ENCODE data around the gene RERG.

The RERG gene

DNA sequence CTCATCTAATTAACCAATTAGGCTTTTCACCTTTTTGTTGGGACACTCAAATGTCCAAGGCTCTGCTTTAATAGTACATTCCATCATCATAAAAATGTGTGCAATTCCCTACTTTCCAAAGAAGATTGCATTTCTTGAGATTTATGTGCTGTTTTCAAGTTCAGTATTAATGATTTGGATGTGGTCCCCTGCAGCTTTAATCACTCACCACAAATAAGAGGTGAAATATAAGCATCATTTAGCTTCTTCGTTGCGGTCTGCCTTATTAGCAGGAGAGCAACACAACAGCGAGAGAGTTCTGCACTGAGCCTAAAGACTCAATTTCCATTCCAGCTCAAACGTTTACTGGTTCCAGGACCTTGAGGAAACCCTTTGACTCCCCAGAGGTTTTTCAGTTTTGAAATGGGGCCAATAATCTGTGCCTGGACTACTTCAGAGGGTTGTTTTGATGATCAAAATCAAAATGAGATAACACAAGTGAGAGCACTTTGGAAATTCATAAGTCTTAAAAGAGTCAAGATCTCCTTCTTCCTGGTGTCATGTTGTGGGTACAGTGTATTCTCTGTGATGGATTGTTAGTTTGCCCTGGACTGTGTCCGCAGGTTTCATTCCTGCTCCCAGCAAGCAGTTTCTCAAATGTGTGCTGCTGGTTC is 53.1 kb downstream of the RERG start:
- Histone ChIP-seq H3K4me3 (ENCODE audit: low read length in 2 of 2) (peak overlapping the region in 1 of 2 donors; percentile 36), H3K27me3 (ENCODE audit: control insufficient read depth in 1 of 2, insufficient read depth in 2 of 2, low read length in 2 of 2) (no peaks in the 10 kb centered on the region), H3K4me1 (ENCODE audit: control insufficient read depth, insufficient read depth, low read length) (peaks cover 41% of the 10 kb centered on the region), H3K36me3 (ENCODE audit: control insufficient read depth in 2 of 2, insufficient read depth in 2 of 2, low read length in 2 of 2) (no peaks in the 10 kb centered on the region), H3K27ac (ENCODE audit: low read length) (peak overlapping the region; percentile 46), H3K9me3 (ENCODE audit: control insufficient read depth in 2 of 2, low read length in 2 of 2) (no peaks in the 10 kb centered on the region), H3K9ac (ENCODE audit: low read length in 2 of 2) (no peak overlapping the region)

DNA sequence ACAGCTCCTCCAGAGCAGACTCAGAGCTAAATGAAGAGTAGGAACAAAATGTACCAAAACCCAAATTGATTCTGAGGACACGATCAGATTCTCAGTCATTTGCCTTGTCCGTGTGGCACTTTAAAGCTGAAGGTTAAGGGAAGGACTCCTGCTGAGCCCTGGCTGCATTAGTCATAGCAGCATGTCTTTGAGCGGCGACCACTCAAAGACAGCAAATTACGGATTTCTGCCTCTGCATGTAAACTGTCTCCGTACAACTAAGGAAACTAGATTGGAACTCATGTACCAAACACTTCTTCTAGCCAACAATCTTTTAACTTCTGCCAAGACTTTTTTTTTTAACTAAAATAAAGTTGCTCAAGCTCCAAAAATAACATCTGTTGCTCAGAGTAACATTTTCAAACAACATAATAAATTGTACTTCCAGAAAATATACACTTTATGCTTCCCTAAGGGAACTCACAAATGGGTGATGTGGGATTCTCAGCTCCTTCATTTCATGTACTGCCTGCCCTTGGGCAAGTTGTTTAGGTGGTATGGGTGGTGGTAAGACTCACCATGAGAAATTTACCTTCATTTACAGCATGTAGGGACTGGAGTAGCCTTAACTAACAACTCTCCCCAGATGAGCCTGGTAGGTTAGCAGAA is 56.1 kb downstream of the RERG start:
- no peaks in the 10 kb centered on the region for H3K36me3 ChIP-seq (ENCODE audit: control insufficient read depth in 2 of 2, insufficient read depth in 2 of 2, low read length in 2 of 2)
- peaks cover 43% of the 10 kb centered on the region for H3K4me1 ChIP-seq (ENCODE audit: control insufficient read depth, insufficient read depth, low read length)
- peak overlapping the region; percentile 8 to 22 for H3K9ac ChIP-seq (ENCODE audit: low read length in 2 of 2)
- no peaks in the 10 kb centered on the region for H3K9me3 ChIP-seq (ENCODE audit: control insufficient read depth in 2 of 2, low read length in 2 of 2)
- peak overlapping the region; percentile 89 for H3K27ac ChIP-seq (ENCODE audit: low read length)
- H3K27me3 ChIP-seq (ENCODE audit: control insufficient read depth in 1 of 2, insufficient read depth in 2 of 2, low read length in 2 of 2) = no peaks in the 10 kb centered on the region
- peak overlapping the region; percentile 37 to 50 for H3K4me3 ChIP-seq (ENCODE audit: low read length in 2 of 2)

DNA sequence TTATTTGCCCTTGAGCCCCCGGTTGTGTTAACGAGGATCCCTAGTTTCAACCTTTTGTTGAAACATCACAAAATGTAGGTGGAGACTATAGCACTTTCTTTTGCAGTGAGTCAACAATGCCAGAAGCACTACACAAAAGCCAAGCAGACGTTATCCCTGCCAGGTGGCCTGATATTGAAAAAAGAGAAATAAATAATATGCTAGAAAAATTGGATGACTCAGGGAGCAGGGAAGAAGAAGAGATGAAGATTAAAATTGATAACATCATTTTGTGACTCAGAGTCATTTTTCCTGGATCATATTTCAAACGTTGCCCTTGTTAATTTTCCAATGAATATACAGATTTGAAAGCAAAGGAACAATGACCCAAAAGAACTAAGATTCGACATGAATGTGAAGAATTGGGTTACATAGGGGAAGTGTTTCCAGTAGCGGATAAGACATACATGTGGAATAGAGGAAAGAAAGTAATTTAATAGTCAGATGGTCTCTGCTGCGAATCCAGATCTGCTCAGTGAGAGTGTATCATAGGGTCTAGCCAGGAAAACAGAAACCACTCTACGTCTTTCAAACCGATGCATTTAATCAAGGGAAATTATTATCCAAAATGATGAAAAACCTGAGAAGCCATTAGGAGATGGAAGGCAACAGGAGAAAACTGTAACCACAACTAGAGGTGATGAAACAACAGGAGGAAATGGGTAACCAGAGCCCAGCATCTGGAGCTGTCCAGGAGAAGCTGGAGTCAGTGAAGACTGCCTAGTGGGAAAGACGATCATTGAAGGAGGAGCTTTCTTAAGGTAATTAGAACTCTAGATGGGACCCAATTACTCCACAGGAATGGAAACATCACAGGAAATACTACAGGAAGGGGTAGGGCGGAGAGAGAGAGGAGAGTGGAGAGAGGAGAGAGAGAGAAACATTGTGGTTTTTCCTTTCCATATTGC is 57.9 kb downstream of the RERG start:
- peak overlapping the region; percentile 89 for H3K27ac ChIP-seq (ENCODE audit: low read length)
- H3K27me3 ChIP-seq (ENCODE audit: control insufficient read depth in 1 of 2, insufficient read depth in 2 of 2, low read length in 2 of 2) = no peaks in the 10 kb centered on the region
- H3K9ac ChIP-seq (ENCODE audit: low read length in 2 of 2) = peak overlapping the region; percentile 4 to 13
- no peaks in the 10 kb centered on the region for H3K36me3 ChIP-seq (ENCODE audit: control insufficient read depth in 2 of 2, insufficient read depth in 2 of 2, low read length in 2 of 2)
- no peaks in the 10 kb centered on the region for H3K9me3 ChIP-seq (ENCODE audit: control insufficient read depth in 2 of 2, low read length in 2 of 2)
- peaks cover 43% of the 10 kb centered on the region for H3K4me1 ChIP-seq (ENCODE audit: control insufficient read depth, insufficient read depth, low read length)
- H3K4me3 ChIP-seq (ENCODE audit: low read length in 2 of 2) = no peak overlapping the region

DNA sequence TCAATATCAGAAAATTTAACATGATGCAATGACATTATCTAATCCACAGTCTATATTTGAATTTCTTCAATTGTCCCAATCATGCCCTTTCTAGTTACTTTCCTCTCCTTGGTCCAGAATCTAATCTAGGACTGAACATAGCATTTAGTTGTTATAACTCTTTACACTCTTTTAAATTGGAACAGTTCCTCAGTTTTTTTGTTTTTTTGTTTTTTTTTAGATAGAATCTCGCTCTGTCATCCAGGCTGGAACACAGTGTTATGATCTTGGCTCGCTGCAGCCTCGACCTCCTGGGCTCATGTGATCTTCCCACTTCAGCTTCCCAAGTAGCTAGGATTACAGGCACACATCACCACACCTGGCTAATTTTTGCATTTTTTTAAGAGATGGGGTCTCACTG is 63.1 kb downstream of the RERG start:
- Histone ChIP-seq H3K27ac (ENCODE audit: low read length) (no peak overlapping the region), H3K4me1 (ENCODE audit: control insufficient read depth, insufficient read depth, low read length) (peaks cover 27% of the 10 kb centered on the region), H3K4me3 (ENCODE audit: low read length in 2 of 2) (no peak overlapping the region), H3K27me3 (ENCODE audit: control insufficient read depth in 1 of 2, insufficient read depth in 2 of 2, low read length in 2 of 2) (no peaks in the 10 kb centered on the region), H3K36me3 (ENCODE audit: control insufficient read depth in 2 of 2, insufficient read depth in 2 of 2, low read length in 2 of 2) (no peaks in the 10 kb centered on the region), H3K9ac (ENCODE audit: low read length in 2 of 2) (no peak overlapping the region), H3K9me3 (ENCODE audit: control insufficient read depth in 2 of 2, low read length in 2 of 2) (no peaks in the 10 kb centered on the region)

DNA sequence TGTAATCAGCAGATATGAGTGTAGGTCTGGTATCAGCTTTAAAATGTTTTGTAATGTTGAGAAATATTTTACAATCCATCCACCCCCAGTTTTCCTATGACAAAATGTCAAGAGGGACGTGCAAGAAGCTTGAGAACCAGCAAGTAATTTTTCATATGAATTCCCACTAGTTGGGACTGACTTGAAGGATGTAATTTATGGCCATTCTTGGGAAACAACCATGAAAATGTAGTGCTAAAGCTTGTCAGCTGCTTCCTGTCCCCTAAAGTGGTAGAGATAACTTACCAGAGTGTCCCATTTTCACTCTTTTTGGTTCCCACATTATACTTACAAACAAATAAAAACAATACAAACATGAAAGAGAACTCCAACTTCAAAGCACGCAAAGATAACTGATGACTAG is 63.9 kb downstream of the RERG start:
- H3K36me3 ChIP-seq (ENCODE audit: control insufficient read depth in 2 of 2, insufficient read depth in 2 of 2, low read length in 2 of 2) = no peaks in the 10 kb centered on the region
- H3K9me3 ChIP-seq (ENCODE audit: control insufficient read depth in 2 of 2, low read length in 2 of 2) = no peaks in the 10 kb centered on the region
- peak overlapping the region in 1 of 2 donors; percentile 9 for H3K4me3 ChIP-seq (ENCODE audit: low read length in 2 of 2)
- peak overlapping the region; percentile 37 for H3K27ac ChIP-seq (ENCODE audit: low read length)
- H3K9ac ChIP-seq (ENCODE audit: low read length in 2 of 2) = no peak overlapping the region
- peaks cover 23% of the 10 kb centered on the region for H3K4me1 ChIP-seq (ENCODE audit: control insufficient read depth, insufficient read depth, low read length)
- H3K27me3 ChIP-seq (ENCODE audit: control insufficient read depth in 1 of 2, insufficient read depth in 2 of 2, low read length in 2 of 2) = no peaks in the 10 kb centered on the region

DNA sequence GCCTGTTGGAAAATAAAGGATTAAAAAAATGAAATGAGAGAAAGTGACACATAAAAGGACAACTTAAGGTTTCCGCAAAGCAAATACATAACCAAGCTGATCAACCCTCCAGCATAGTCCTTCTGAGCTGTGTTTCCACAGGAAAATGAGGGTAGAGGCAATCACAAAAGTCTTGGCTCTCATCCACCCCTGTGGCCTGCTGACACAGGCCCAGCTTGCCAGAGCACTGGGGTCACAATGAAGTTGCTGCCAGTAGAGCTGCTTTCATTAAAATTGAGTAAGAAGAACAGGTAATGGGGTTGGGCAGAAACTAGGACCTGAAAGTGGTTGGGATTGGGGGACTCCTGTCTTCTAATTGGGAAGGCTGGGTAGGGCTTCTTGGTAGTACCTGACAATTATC is 65.9 kb downstream of the RERG start:
- peak overlapping the region; percentile 24 for H3K27ac ChIP-seq (ENCODE audit: low read length)
- no peak overlapping the region for H3K4me3 ChIP-seq (ENCODE audit: low read length in 2 of 2)
- H3K4me1 ChIP-seq (ENCODE audit: control insufficient read depth, insufficient read depth, low read length) = peaks cover 31% of the 10 kb centered on the region
- H3K36me3 ChIP-seq (ENCODE audit: control insufficient read depth in 2 of 2, insufficient read depth in 2 of 2, low read length in 2 of 2) = no peaks in the 10 kb centered on the region
- no peaks in the 10 kb centered on the region for H3K27me3 ChIP-seq (ENCODE audit: control insufficient read depth in 1 of 2, insufficient read depth in 2 of 2, low read length in 2 of 2)
- no peaks in the 10 kb centered on the region for H3K9me3 ChIP-seq (ENCODE audit: control insufficient read depth in 2 of 2, low read length in 2 of 2)
- no peak overlapping the region for H3K9ac ChIP-seq (ENCODE audit: low read length in 2 of 2)

DNA sequence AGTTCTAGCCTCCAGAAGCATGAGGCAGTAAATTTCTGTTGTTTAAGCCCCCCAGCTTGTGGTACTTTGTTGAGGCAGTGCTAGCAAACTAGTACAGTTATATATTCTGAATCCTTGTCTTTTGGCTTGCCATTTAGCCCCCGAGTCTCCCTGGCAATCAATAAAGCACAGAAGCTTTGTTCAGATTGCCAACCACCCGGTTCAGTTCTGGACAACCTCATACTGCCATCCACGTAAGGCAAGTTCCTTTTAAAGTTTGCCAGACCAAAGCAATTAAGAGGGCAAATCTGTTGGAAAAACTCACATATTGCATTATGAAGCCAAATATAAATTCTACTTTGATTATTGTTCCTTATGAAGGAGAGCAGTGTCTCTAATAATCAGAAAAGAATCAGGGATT is 67.1 kb downstream of the RERG start:
- H3K4me3 ChIP-seq (ENCODE audit: low read length in 2 of 2) = peak overlapping the region; percentile 10 to 44
- peaks cover 31% of the 10 kb centered on the region for H3K4me1 ChIP-seq (ENCODE audit: control insufficient read depth, insufficient read depth, low read length)
- H3K27me3 ChIP-seq (ENCODE audit: control insufficient read depth in 1 of 2, insufficient read depth in 2 of 2, low read length in 2 of 2) = no peaks in the 10 kb centered on the region
- H3K27ac ChIP-seq (ENCODE audit: low read length) = peak overlapping the region; percentile 78
- peak overlapping the region in 1 of 2 donors; percentile 2 for H3K9ac ChIP-seq (ENCODE audit: low read length in 2 of 2)
- no peaks in the 10 kb centered on the region for H3K9me3 ChIP-seq (ENCODE audit: control insufficient read depth in 2 of 2, low read length in 2 of 2)
- no peaks in the 10 kb centered on the region for H3K36me3 ChIP-seq (ENCODE audit: control insufficient read depth in 2 of 2, insufficient read depth in 2 of 2, low read length in 2 of 2)

DNA sequence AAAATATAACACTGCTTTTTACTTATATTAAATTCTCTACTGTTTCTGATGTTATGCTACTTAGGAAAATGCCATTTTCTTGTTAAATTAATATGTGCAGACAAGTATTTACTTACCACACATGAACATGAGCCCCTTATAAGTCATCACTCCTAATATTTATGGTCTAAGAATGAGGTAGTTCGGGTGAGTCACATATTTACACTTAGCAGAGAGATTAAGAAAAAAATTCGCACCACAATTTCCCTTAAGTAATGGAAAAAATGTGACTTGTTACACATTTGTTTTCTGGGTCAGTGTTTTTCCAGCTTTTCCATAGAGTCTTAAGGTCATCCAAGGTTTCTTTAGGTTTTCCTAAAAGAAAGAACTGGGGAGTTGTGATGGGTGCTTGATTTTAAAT is 68.3 kb downstream of the RERG start:
- H3K27me3 ChIP-seq (ENCODE audit: control insufficient read depth in 1 of 2, insufficient read depth in 2 of 2, low read length in 2 of 2) = no peaks in the 10 kb centered on the region
- peak overlapping the region; percentile 78 for H3K27ac ChIP-seq (ENCODE audit: low read length)
- H3K9ac ChIP-seq (ENCODE audit: low read length in 2 of 2) = no peak overlapping the region
- no peaks in the 10 kb centered on the region for H3K9me3 ChIP-seq (ENCODE audit: control insufficient read depth in 2 of 2, low read length in 2 of 2)
- no peaks in the 10 kb centered on the region for H3K36me3 ChIP-seq (ENCODE audit: control insufficient read depth in 2 of 2, insufficient read depth in 2 of 2, low read length in 2 of 2)
- no peak overlapping the region for H3K4me3 ChIP-seq (ENCODE audit: low read length in 2 of 2)
- peaks cover 33% of the 10 kb centered on the region for H3K4me1 ChIP-seq (ENCODE audit: control insufficient read depth, insufficient read depth, low read length)

DNA sequence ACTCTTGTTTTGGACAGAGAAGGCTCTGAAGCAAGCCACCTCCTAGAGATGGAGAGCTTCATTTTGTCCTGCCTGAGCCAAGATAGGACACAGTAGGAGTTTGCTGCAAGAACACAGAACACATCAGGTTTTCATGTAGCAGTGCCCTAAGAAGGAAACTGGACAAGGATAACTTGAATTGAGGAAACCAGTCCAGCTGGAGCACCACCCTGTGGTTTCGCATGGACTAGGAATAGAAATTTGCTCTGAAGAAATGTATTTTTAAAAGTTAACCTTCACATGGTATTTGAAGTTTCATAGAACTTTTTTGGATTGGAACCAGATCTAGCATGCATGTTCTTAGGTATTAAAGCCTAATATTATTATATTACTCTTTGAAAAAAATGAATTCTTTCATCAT is 68.8 kb downstream of the RERG start:
- Histone ChIP-seq H3K27me3 (ENCODE audit: control insufficient read depth in 1 of 2, insufficient read depth in 2 of 2, low read length in 2 of 2) (no peaks in the 10 kb centered on the region), H3K9me3 (ENCODE audit: control insufficient read depth in 2 of 2, low read length in 2 of 2) (no peaks in the 10 kb centered on the region), H3K36me3 (ENCODE audit: control insufficient read depth in 2 of 2, insufficient read depth in 2 of 2, low read length in 2 of 2) (no peaks in the 10 kb centered on the region), H3K4me1 (ENCODE audit: control insufficient read depth, insufficient read depth, low read length) (peaks cover 33% of the 10 kb centered on the region), H3K4me3 (ENCODE audit: low read length in 2 of 2) (no peak overlapping the region), H3K9ac (ENCODE audit: low read length in 2 of 2) (no peak overlapping the region), H3K27ac (ENCODE audit: low read length) (peak overlapping the region; percentile 32)

DNA sequence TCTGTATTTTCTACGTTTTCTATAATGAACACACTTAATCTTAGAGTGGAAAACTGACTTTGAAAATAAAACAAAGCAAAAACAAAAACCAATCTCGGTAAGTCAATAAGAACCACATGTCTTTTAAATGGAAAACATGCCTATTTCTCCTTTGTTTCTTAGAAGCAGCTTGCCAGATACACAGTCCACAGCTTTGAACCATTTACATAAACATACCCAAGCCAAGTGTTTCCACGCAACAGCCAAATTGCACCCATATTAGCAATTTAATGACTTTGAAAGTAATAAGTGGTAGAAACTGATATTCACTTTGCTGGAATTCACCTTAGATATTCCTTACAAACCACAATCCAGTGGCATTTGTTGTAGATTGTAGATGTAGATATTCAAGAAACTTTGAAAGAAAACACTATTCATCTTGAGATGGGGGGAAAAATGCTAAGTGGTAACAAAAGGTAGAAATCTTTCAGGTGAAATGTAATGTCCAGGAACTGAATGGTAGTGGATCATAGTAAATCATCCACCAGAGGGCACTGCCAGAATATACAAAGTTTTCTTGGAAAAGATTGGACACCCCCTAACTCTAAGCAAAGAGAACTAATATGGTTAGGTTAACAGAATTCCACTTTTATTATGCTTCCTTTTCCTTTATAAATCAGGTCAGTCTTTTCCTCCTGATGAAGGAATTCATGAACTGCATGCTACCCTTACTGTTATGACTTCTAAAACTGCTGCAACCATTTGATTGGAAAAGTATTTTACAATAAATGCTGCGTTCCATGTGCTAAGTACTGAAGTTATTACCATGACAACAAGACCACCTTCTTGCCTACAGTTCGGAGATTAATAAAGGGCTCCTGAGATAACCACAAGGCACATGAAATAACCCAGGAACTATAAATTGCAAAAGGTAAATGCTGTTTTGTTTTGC is 69.8 kb downstream of the RERG start:
- no peaks in the 10 kb centered on the region for H3K36me3 ChIP-seq (ENCODE audit: control insufficient read depth in 2 of 2, insufficient read depth in 2 of 2, low read length in 2 of 2)
- H3K4me3 ChIP-seq (ENCODE audit: low read length in 2 of 2) = peak overlapping the region in 1 of 2 donors; percentile 0
- H3K27me3 ChIP-seq (ENCODE audit: control insufficient read depth in 1 of 2, insufficient read depth in 2 of 2, low read length in 2 of 2) = no peaks in the 10 kb centered on the region
- H3K27ac ChIP-seq (ENCODE audit: low read length) = peak overlapping the region; percentile 32
- peak overlapping the region in 1 of 2 donors; percentile 10 for H3K9ac ChIP-seq (ENCODE audit: low read length in 2 of 2)
- H3K4me1 ChIP-seq (ENCODE audit: control insufficient read depth, insufficient read depth, low read length) = peaks cover 29% of the 10 kb centered on the region
- no peaks in the 10 kb centered on the region for H3K9me3 ChIP-seq (ENCODE audit: control insufficient read depth in 2 of 2, low read length in 2 of 2)
